ENCODE measurements around the gene AQP3.

Gene AQP3

DNA sequence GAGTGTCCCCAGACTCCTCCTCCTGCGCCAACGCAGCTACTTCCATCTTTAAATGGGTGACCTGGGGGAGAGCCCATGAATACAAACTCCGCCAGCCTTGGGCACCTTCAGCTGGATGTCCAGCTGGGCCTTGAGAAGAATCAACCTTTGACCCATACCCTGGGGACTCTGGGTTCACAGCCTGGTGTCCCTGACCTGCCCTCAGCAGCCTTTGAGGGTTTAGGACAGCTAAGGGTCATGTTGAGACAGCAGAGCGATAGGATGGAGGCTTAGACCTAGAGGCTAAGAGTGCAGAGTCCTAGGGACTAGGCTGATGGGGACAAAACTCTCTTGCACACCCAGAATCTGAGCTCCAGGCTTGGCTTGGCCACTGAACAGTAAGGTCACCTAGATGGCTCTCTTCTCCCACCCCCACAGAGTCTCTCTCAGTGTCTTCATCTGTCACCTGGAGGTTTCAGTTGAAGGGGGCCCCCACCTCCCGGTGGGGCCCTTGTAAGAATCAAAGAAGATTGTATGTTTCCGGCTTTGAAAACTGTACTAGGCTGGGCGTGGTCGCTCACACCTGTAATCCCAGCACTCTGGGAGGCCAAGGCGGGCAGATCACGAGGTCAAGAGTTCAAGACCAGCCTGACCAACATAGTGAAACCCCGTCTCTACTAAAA lies 6.7 kb upstream of the AQP3 start:
- TF ChIP-seq, protein P1, sequence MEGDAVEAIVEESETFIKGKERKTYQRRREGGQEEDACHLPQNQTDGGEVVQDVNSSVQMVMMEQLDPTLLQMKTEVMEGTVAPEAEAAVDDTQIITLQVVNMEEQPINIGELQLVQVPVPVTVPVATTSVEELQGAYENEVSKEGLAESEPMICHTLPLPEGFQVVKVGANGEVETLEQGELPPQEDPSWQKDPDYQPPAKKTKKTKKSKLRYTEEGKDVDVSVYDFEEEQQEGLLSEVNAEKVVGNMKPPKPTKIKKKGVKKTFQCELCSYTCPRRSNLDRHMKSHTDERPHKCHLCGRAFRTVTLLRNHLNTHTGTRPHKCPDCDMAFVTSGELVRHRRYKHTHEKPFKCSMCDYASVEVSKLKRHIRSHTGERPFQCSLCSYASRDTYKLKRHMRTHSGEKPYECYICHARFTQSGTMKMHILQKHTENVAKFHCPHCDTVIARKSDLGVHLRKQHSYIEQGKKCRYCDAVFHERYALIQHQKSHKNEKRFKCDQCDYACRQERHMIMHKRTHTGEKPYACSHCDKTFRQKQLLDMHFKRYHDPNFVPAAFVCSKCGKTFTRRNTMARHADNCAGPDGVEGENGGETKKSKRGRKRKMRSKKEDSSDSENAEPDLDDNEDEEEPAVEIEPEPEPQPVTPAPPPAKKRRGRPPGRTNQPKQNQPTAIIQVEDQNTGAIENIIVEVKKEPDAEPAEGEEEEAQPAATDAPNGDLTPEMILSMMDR (IDR thresholded peaks at IDR 0.05; ENCODE audit: extremely low read depth, missing control alignments), result no peak

DNA sequence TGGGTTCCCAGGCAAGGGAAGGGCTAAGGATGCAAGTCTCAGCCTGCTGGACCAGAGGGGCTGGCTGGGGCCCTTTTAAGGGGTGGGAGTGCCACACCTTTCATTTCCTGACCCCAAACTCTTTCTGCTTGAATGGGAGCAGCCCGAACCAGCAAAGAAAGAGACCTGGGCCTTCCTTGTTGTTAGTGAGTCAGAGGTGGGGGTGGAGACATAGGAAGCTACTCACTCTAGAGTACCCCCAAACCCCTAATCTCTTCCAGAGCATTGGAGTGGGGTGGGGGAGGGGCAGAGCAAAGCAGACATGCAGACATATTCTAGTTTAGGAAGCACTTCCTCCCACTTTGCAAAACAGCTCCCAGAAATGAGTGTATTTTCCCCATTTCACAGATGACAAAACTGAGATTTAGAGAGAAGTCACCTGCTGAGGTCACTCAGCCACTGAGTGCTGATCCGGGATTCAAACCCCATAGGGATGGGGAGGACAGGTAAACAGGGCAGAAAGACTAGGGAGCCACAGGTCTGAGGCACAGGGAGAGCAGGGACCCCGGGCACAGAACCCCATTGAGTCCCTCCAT lies 6.0 kb upstream of the AQP3 start:
- DNase-seq (ENCODE audit: low spot score), result no peak
- TF ChIP-seq, protein P1 (IDR thresholded peaks at IDR 0.05; ENCODE audit: extremely low read depth, missing control alignments), result no peak

More for the DNA sequence above, 6.7 kb upstream of the AQP3 start:
- DNase-seq (ENCODE audit: low spot score), result peak; percentile 56

DNA sequence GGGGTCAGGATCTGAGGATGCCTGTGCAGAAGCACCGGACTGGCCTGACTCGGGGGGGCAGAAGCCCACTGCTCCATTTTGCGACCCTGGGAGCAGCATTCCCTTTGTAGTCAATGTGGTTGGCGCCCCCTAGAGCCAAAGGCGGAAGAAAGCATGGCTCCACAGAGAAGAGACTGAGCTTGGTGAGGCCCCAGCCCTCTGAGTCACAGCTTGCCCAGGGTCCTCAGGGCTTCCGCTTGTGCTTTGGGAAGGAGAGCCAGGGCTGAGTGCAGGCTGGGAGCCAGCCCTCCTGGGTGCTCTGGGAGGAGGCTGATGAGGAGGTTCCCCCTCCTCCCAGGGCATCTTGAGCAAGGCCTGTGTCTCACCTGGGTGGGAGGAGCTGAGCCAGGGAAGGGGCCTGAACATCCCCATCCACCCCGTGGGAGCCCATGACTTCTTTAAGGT lies 5.5 kb upstream of the AQP3 start:
- TF ChIP-seq, protein P1 (IDR thresholded peaks at IDR 0.05; ENCODE audit: extremely low read depth, missing control alignments), result peak; percentile 47
- DNase-seq (ENCODE audit: low spot score), result peak; percentile 71

DNA sequence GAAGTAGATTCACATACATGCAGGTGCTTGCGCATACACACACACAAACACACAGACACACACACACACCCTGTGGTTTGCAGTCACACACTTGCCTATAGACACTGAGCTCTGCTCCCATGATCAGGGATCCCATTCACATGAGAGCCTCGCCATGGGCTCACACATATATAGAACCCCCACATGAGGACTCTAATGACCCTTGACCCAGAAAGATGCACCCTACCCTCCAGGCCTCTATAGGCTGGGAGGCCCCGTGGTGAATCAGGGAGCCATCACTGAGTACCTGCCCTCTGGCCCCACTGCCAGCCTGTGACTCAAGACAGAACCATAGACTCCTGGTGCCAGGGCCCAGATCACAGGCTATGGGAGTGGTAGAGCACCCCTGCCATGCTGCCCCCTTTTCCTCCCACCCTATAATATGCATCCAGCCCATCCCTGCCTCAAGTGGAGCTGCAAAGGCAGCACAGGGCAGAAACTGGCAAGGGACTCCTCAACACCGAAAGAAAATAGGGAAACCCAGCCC lies 3.3 kb upstream of the AQP3 start:
- no peak for DNase-seq (ENCODE audit: low spot score)
- TF ChIP-seq, protein P1 (IDR thresholded peaks at IDR 0.05; ENCODE audit: extremely low read depth, missing control alignments), result no peak

DNA sequence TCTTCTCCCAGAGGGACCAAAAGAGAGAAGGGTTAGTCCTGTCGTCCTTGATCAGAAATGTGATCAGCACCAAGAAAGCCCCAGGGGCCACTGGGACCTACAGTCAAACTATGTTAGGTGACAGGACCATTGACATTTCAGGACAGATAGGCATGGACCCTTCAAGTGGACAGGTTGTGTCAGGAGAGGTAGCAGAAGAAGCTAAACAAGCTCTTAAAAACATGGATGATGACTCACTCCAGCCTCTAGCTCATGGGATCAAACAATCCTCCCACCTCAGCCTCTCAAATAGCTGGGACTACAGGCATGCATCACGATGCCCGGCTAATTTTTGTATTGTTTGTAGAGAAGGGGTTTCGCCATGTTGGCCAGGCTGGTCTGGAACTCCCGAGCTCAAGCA lies 2.3 kb upstream of the AQP3 start:
- no peak for DNase-seq (ENCODE audit: low spot score)
- TF ChIP-seq, protein P1 (IDR thresholded peaks at IDR 0.05; ENCODE audit: extremely low read depth, missing control alignments), result no peak

DNA sequence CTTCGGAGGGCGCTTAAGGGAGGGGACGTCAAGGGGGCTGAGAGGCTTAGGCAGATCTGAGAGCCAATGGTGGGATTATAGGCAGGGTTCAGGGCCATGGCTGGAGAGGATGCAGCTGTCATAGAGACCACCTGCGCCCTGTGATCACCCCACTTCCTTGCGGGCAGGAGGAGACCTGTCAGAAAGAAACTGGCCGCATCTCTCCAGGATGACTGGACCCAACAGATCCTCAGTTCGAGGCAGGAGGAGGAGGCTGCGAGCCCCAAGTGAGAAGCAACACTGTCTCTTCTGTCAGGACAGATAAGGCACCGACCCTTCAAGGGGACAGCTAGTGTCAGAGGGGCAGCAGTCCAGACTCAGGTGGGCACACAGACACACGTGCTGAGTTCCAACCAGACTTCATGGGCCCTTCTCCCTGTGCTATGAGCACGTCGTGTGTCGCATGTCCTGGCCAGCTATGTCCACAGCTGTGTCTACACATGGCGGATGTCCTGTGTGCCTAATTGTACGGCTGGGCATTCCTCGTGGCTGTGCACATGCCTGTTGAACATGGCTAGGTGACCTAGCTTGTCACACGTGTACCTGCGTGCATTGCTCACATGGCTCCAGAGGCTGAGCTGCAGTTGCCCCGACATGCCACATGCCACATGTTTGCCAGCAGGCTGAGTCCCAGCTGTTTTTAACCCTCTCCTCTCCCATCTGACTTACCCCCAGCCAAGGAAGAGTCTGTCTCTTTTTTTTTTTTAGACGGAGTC lies 583 bp upstream of the AQP3 start:
- DNase-seq (ENCODE audit: low spot score), result peak; percentile 39
- TF ChIP-seq, protein P1 (IDR thresholded peaks at IDR 0.05; ENCODE audit: extremely low read depth, missing control alignments), result no peak
